SU-DHL-6 (cell line): ENCODE data around the gene NR1I2.

Source experiments
- EZH2phosphoT487 ChIP-seq: fragments of 200-600 bp; sonication (generic), shearing (Covaris generic); conservative IDR thresholded peaks from 2 replicates; pipeline ENCODE4 v1.6.1; 2018; ENCODE audit warnings: mild to moderate bottlenecking, antibody characterized with exemption, low read length, moderate library complexity, mixed read lengths
- TF ChIP-seq, protein P1 (sequence below): fragments of 200-600 bp; sonication (generic); IDR thresholded peaks from one replicate; pipeline ENCODE4 v1.5.1; 2017; ENCODE audit warnings: antibody characterized with exemption, mild to moderate bottlenecking, low read length, moderate library complexity; ENCODE audit not compliant: insufficient read depth, poor library complexity, severe bottlenecking

DNA sequence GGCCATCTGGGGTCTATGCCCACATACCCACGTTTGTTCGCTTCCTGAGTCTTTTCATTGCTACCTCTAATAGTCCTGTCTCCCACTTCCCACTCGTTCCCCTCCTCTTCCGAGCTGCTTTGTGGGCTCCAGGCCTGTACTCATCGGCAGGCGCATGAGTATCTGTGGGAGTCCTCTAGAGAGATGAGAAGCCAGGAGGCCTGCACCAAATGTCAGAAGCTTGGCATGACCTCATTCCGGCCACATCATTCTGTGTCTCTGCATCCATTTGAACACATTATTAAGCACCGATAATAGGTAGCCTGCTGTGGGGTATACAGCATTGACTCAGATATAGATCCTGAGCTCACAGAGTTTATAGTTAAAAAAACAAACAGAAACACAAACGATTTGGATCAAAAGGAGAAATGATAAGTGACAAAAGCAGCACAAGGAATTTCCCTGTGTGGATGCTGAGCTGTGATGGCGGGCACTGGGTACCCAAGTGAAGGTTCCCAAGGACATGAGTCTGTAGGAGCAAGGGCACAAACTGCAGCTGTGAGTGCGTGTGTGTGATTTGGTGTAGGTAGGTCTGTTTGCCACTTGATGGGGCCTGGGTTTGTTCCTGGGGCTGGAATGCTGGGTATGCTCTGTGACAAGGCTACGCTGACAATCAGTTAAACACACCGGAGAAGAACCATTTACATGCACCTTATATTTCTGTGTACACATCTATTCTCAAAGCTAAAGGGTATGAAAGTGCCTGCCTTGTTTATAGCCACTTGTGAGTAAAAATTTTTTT is 35.9 kb downstream of the NR1I2 start:
- TF ChIP-seq, protein P1, sequence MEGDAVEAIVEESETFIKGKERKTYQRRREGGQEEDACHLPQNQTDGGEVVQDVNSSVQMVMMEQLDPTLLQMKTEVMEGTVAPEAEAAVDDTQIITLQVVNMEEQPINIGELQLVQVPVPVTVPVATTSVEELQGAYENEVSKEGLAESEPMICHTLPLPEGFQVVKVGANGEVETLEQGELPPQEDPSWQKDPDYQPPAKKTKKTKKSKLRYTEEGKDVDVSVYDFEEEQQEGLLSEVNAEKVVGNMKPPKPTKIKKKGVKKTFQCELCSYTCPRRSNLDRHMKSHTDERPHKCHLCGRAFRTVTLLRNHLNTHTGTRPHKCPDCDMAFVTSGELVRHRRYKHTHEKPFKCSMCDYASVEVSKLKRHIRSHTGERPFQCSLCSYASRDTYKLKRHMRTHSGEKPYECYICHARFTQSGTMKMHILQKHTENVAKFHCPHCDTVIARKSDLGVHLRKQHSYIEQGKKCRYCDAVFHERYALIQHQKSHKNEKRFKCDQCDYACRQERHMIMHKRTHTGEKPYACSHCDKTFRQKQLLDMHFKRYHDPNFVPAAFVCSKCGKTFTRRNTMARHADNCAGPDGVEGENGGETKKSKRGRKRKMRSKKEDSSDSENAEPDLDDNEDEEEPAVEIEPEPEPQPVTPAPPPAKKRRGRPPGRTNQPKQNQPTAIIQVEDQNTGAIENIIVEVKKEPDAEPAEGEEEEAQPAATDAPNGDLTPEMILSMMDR: no peak
- no peak for TF ChIP-seq EZH2phosphoT487
